ENCODE results near the gene KAT8. TPM values are rescaled to one million over a fixed set of nuclear protein-coding genes. Genes with fewer than 3 reads are reported as not detected.

KAT8 gene
- total and polyA plus RNA-seq, 9 of the 15 experiments (the other 6 are each of a cell fraction or from before 2014, with no cell fraction given), result 10.0 to 98.5 (median 76.4) TPM

- TF ChIP-seq PCBP1 (IDR thresholded peaks at IDR 0.05; ENCODE audit: low read depth, low read length, poor library complexity, severe bottlenecking) (peak; percentile 78), ZNF24 (IDR thresholded peaks at IDR 0.05) (0 out of 2 replicates have a peak, but pooled peaks have one; percentile 19), JUNB (CRISPR knock-in tag; conservative IDR thresholded peaks at IDR 0.05) (no peak), BCL6 (CRISPR knock-in tag; IDR thresholded peaks at IDR 0.05) (no peak), RBBP5 (IDR thresholded peaks at IDR 0.05; ENCODE audit: borderline replicate concordance, insufficient read depth, low read length, poor library complexity, severe bottlenecking) (peak; percentile 86), NFIC (IDR thresholded peaks at IDR 0.05) (peak; percentile 86), ZBTB40 (IDR thresholded peaks at IDR 0.05) (0 out of 2 replicates have a peak, but pooled peaks have one; percentile 33), ZBTB40 (CRISPR knock-in tag; IDR thresholded peaks at IDR 0.05) (no peak), ZNF764 (CRISPR knock-in tag; IDR thresholded peaks at IDR 0.05; ENCODE audit: low read depth) (no peak), SMAD4 (CRISPR knock-in tag; conservative IDR thresholded peaks at IDR 0.05) (peak; percentile 97), ZBTB2 (IDR thresholded peaks at IDR 0.05) (peak; percentile 36; the same call in 1 of the 2 replicates), PYGO2 (tag; IDR thresholded peaks at IDR 0.05) (no peak), HDGF (IDR thresholded peaks at IDR 0.05) (no peak), HDAC6 (IDR thresholded peaks at IDR 0.05; ENCODE audit: low read depth, low read length) (no peak), PHF21A (IDR thresholded peaks at IDR 0.05; ENCODE audit: borderline replicate concordance, low read depth) (0 out of 2 replicates have a peak, but pooled peaks have one; percentile 14), ZNF316 (IDR thresholded peaks at IDR 0.05) (no peak), ETV6 (IDR thresholded peaks at IDR 0.05; ENCODE audit: borderline replicate concordance in 1 of 2, low read depth in 2 of 2, low read length in 1 of 2) (no peak), ETV6 (CRISPR knock-in tag; IDR thresholded peaks at IDR 0.05; ENCODE audit: borderline replicate concordance) (no peak), TARDBP (IDR thresholded peaks at IDR 0.05) (no peak), ZFX (CRISPR knock-in tag; IDR thresholded peaks at IDR 0.05) (peak; percentile 94), CBX5 (IDR thresholded peaks at IDR 0.05; ENCODE audit: borderline replicate concordance, low read depth) (peak; percentile 30; the same call in 1 of the 2 replicates)
Observed at GRCh38 chr16:31105677-31106213, 11.7 kb upstream of the KAT8 start (continued).
